ENCODE data around the gene TRPM8.

TRPM8 gene

GRCh38 chr2:234003972-234004617, 86.9 kb downstream of the TRPM8 start:
- Histone ChIP-seq H3K4me2 (ENCODE audit: low read length) (no peak overlapping the region), H3K27ac (no peak overlapping the region), H3K36me3 (ENCODE audit: control insufficient read depth, insufficient read depth, low read length) (no peaks in the 10 kb centered on the region), H3K27me3 (ENCODE audit: control insufficient read depth, insufficient read depth, low read length) (no peaks in the 10 kb centered on the region), H3K9me3 (ENCODE audit: control insufficient read depth, low read length) (no peaks in the 10 kb centered on the region), H3K9ac (no peak overlapping the region), H2AFZ (no peak overlapping the region), H3K4me1 (no peaks in the 10 kb centered on the region), H3K4me3 (ENCODE audit: low read depth, low read length) (no peak overlapping the region), H3K79me2 (no peaks in the 10 kb centered on the region)
- TF ChIP-seq, protein P1, sequence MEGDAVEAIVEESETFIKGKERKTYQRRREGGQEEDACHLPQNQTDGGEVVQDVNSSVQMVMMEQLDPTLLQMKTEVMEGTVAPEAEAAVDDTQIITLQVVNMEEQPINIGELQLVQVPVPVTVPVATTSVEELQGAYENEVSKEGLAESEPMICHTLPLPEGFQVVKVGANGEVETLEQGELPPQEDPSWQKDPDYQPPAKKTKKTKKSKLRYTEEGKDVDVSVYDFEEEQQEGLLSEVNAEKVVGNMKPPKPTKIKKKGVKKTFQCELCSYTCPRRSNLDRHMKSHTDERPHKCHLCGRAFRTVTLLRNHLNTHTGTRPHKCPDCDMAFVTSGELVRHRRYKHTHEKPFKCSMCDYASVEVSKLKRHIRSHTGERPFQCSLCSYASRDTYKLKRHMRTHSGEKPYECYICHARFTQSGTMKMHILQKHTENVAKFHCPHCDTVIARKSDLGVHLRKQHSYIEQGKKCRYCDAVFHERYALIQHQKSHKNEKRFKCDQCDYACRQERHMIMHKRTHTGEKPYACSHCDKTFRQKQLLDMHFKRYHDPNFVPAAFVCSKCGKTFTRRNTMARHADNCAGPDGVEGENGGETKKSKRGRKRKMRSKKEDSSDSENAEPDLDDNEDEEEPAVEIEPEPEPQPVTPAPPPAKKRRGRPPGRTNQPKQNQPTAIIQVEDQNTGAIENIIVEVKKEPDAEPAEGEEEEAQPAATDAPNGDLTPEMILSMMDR (IDR thresholded peaks at IDR 0.05): no peak

GRCh38 chr2:234005126-234005525, 88.0 kb downstream of the TRPM8 start:
- TF ChIP-seq, protein P1 (IDR thresholded peaks at IDR 0.05): no peak
- Histone ChIP-seq H3K9ac (no peak overlapping the region), H3K4me1 (no peaks in the 10 kb centered on the region), H2AFZ (no peak overlapping the region), H3K4me2 (ENCODE audit: low read length) (no peak overlapping the region), H3K27me3 (ENCODE audit: control insufficient read depth, insufficient read depth, low read length) (no peaks in the 10 kb centered on the region), H3K9me3 (ENCODE audit: control insufficient read depth, low read length) (no peaks in the 10 kb centered on the region), H3K36me3 (ENCODE audit: control insufficient read depth, insufficient read depth, low read length) (no peaks in the 10 kb centered on the region), H3K4me3 (ENCODE audit: low read depth, low read length) (no peak overlapping the region), H3K27ac (no peak overlapping the region), H3K79me2 (no peaks in the 10 kb centered on the region)

- H3K27me3 ChIP-seq (ENCODE audit: control insufficient read depth, insufficient read depth, low read length): no peaks in the 10 kb centered on the region
- no peak overlapping the region for H3K4me2 ChIP-seq (ENCODE audit: low read length)
- TF ChIP-seq, protein P1 (IDR thresholded peaks at IDR 0.05): no peak
- no peaks in the 10 kb centered on the region for H3K4me1 ChIP-seq
- H3K9me3 ChIP-seq (ENCODE audit: control insufficient read depth, low read length): no peaks in the 10 kb centered on the region
- H3K36me3 ChIP-seq (ENCODE audit: control insufficient read depth, insufficient read depth, low read length): no peaks in the 10 kb centered on the region
- no peak overlapping the region for H2AFZ ChIP-seq
- no peak overlapping the region for H3K9ac ChIP-seq
- no peak overlapping the region for H3K4me3 ChIP-seq (ENCODE audit: low read depth, low read length)
- H3K27ac ChIP-seq: no peak overlapping the region
- no peaks in the 10 kb centered on the region for H3K79me2 ChIP-seq
Measured at GRCh38 chr2:234006501-234006900, 89.3 kb downstream of the TRPM8 start.

DNA sequence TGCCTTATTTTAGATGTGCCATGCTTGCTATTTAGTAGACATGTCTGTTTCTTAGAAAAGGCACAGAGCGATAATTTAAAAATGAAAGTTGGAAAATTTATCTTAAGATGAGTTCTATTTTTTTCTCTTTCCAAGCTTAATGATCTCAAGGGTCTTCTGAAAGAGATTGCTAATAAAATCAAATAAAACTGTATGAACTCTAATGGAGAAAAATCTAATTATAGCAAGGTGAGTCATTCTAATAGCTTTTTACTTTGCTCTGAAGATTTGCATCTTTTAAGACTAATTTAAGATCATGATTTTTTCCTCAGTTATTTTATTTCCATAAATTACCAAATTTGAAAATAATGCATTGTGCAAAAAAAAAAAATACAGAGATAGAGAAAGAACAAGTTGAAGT, 97.3 kb downstream of the TRPM8 start:
- Histone ChIP-seq H3K27me3 (ENCODE audit: control insufficient read depth, insufficient read depth, low read length) (no peaks in the 10 kb centered on the region), H3K9me3 (ENCODE audit: control insufficient read depth, low read length) (no peaks in the 10 kb centered on the region), H3K9ac (no peak overlapping the region), H3K27ac (no peak overlapping the region), H3K4me1 (no peaks in the 10 kb centered on the region), H3K4me3 (ENCODE audit: low read depth, low read length) (no peak overlapping the region), H3K4me2 (ENCODE audit: low read length) (no peak overlapping the region), H3K79me2 (no peaks in the 10 kb centered on the region), H3K36me3 (ENCODE audit: control insufficient read depth, insufficient read depth, low read length) (no peaks in the 10 kb centered on the region), H2AFZ (no peak overlapping the region)
- TF ChIP-seq, protein P1 (IDR thresholded peaks at IDR 0.05): no peak

DNA sequence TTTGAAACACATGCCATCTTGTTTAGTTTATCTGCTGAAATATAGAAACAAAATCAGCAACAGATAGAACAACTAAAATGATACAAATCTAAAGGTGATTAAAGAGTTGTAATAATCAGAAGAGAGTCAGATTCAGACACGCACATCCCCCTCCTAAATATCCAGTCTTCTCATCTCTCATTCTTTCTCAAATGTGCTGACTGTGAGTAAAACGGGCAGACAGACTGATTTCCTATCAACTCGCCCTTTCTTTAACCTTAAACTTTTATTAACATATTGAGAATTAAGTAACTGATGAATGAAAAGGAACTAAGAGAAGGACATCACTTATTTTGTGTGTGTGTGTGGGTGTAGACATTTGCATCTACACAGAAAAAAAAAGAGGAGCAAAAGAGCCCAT, 98.7 kb downstream of the TRPM8 start:
- no peak overlapping the region for H3K9ac ChIP-seq
- no peak overlapping the region for H3K4me3 ChIP-seq (ENCODE audit: low read depth, low read length)
- H2AFZ ChIP-seq: no peak overlapping the region
- no peaks in the 10 kb centered on the region for H3K9me3 ChIP-seq (ENCODE audit: control insufficient read depth, low read length)
- no peaks in the 10 kb centered on the region for H3K4me1 ChIP-seq
- TF ChIP-seq, protein P1 (IDR thresholded peaks at IDR 0.05): no peak
- no peaks in the 10 kb centered on the region for H3K79me2 ChIP-seq
- H3K27ac ChIP-seq: no peak overlapping the region
- H3K4me2 ChIP-seq (ENCODE audit: low read length): no peak overlapping the region
- H3K36me3 ChIP-seq (ENCODE audit: control insufficient read depth, insufficient read depth, low read length): no peaks in the 10 kb centered on the region
- H3K27me3 ChIP-seq (ENCODE audit: control insufficient read depth, insufficient read depth, low read length): no peaks in the 10 kb centered on the region

Data from parathyroid adenoma (tissue), 2 donors.